Caco-2 (cell line): ENCODE results near the gene PTCRA. TPM values are rescaled to one million over a fixed set of nuclear protein-coding genes. Genes with fewer than 3 reads are reported as not detected.

Source experiments
- BruUV-seq: library from RNA; stranded (reverse); fragments of 400-500 nt; replicated peaks from 2 replicates; lab custom pipeline; 2021; lab: Mats Ljungman, UMichigan
- CTCF ChIA-PET: fragments of 300-600 bp; sonication (Branson Sonifier 250); formaldehyde crosslinking; loops from one replicate; lab custom pipeline; 2022; ENCODE audit warnings: antibody characterized with exemption; lab: Charles Lee
- POLR2A ChIA-PET: fragments of 300-600 bp; sonication (Branson Sonifier 250); formaldehyde crosslinking; loops from one replicate; lab custom pipeline; 2022; ENCODE audit warnings: antibody characterized with exemption; lab: Charles Lee
- DNase-seq, 2 experiments: peaks; one replicate each; pipeline versions ENCODE4 v3.0.0 to v3.0.0-alpha.2; 2020 to 2022
- H3K27me3 ChIP-seq: replicated peaks from 2 replicates; pipeline ENCODE4 v1.6.0; 2011; ENCODE audit warnings: low read length; ENCODE audit not compliant: control insufficient read depth, insufficient read depth
- H3K36me3 ChIP-seq: 2 replicates; pipeline ENCODE4 v1.5.1; 2011; ENCODE audit warnings: low read length; ENCODE audit not compliant: control insufficient read depth, insufficient read depth
- H3K4me1 ChIP-seq: fragments of 250-450 bp; sonication (Bioruptor Pico); 2 replicates; pipeline ENCODE4 v1.5.1; 2020; ENCODE audit warnings: mild to moderate bottlenecking
- H3K4me3 ChIP-seq: 2 replicates; pipeline ENCODE4 v1.5.1; 2011; ENCODE audit warnings: low read depth, mild to moderate bottlenecking, control low read depth, low read length
- H3K9me3 ChIP-seq: fragments of 250-450 bp; sonication (Bioruptor Pico); 2 replicates; pipeline ENCODE4 v1.5.1; 2020; ENCODE audit warnings: mild to moderate bottlenecking, moderate library complexity
- H3K27ac Mint-ChIP-seq: one replicate; pipeline ENCODE4 v1.8.0; 2022; ENCODE audit warnings: mixed read lengths; ENCODE audit not compliant: unreplicated experiment
- H3K27me3 Mint-ChIP-seq: one replicate; pipeline ENCODE4 v1.8.0; 2022; ENCODE audit warnings: mixed read lengths; ENCODE audit not compliant: insufficient read depth, unreplicated experiment
- H3K36me3 Mint-ChIP-seq: one replicate; pipeline ENCODE4 v1.8.0; 2022; ENCODE audit warnings: mild to moderate bottlenecking, mixed read lengths; ENCODE audit not compliant: insufficient read depth, unreplicated experiment
- H3K4me1 Mint-ChIP-seq: one replicate; pipeline ENCODE4 v1.8.0; 2022; ENCODE audit warnings: low read depth, mixed read lengths; ENCODE audit not compliant: unreplicated experiment
- H3K4me3 Mint-ChIP-seq: one replicate; pipeline ENCODE4 v1.8.0; 2022; ENCODE audit warnings: mild to moderate bottlenecking, moderate library complexity, mixed read lengths; ENCODE audit not compliant: unreplicated experiment
- H3K9me3 Mint-ChIP-seq: one replicate; pipeline ENCODE4 v1.8.0; 2022; ENCODE audit warnings: mixed read lengths; ENCODE audit not compliant: unreplicated experiment
- CTCF ChIP-seq, 2 experiments: fragments of 200-600 bp in 1 of 2; IDR thresholded peaks; 1 replicate in 1 of 2; 2 replicates in 1 of 2; pipeline versions ENCODE4 v1.5.1 to v1.8.0; 2011 to 2022; ENCODE audit warnings: antibody characterized with exemption in 1 of 2, control low read depth in 1 of 2, inconsistent platforms in 1 of 2, low read depth in 1 of 2, low read length in 1 of 2, mild to moderate bottlenecking in 1 of 2, moderate library complexity in 1 of 2; ENCODE audit not compliant: insufficient read depth in 1 of 2, severe bottlenecking in 1 of 2, unreplicated experiment in 1 of 2
- intact Hi-C: fragments of 100-400 bp; cut with micrococcal nuclease; formaldehyde crosslinking; loops from one replicate; pipeline ENCODE4 v1.10.0; 2022; ENCODE audit not compliant: unreplicated experiment
- total RNA-seq: library from RNA; stranded (reverse); gene quantifications from 2 replicates; pipeline ENCODE4 v1.2.3, GENCODE V29; 2022

PTCRA gene
- total RNA-seq, 1 experiment from 2014 or later: not detected

GRCh38 chr6:42896178-42896719 lies 19.6 kb upstream of the PTCRA start:
- H3K27ac Mint-ChIP-seq: no peak overlapping the region
- CTCF ChIA-PET: interaction anchor here (0.7 to 0.8 kb wide), 2 partner anchors 163 to 460 kb away, joined by 4 to 8 read pairs; partner anchors contain the start of gene MRPL2
- intact Hi-C loops: no loop called here

GRCh38 chr6:42898891-42899361 lies 16.9 kb upstream of the PTCRA start:
- no peak overlapping the region for H3K27ac Mint-ChIP-seq
- peaks cover 23% of the 10 kb centered on the region for H3K4me1 Mint-ChIP-seq
- Histone ChIP-seq H3K4me3 (no peak overlapping the region), H3K36me3 (no peaks in the 10 kb centered on the region), H3K4me1 (peaks cover 26% of the 10 kb centered on the region), H3K27me3 (no peaks in the 10 kb centered on the region), H3K9me3 (no peaks in the 10 kb centered on the region)
- ChIA-PET CTCF (no interaction called here), POLR2A (no interaction called here)
- peak; percentile 59 to 80 for TF ChIP-seq CTCF (IDR thresholded peaks at IDR 0.05; ENCODE audit: insufficient read depth in 1 of 2, low read depth in 1 of 2, low read length in 1 of 2, severe bottlenecking in 1 of 2, unreplicated experiment in 1 of 2)
- H3K9me3 Mint-ChIP-seq: no peaks in the 10 kb centered on the region
- peak; percentile 62 to 77 for DNase-seq
- no TSS peak for BruUV-seq
- H3K27me3 Mint-ChIP-seq: no peaks in the 10 kb centered on the region
- no peaks in the 10 kb centered on the region for H3K36me3 Mint-ChIP-seq
- no peak overlapping the region for H3K4me3 Mint-ChIP-seq
- intact Hi-C loops: loop anchor here (1.0 kb wide), 2 partner anchors 173 to 238 kb away; no protein-coding TSS in a partner anchor

More at GRCh38 chr6:42896178-42896719, 19.6 kb upstream of the PTCRA start:
- H3K9me3 ChIP-seq: no peaks in the 10 kb centered on the region
- BruUV-seq: no TSS peak
- H3K4me1 ChIP-seq: 0 out of 2 replicates have a peak, but pooled peaks cover 5% of the 10 kb centered on the region
- POLR2A ChIA-PET: interaction anchor here (0.7 kb wide), 1 partner anchor 138 kb away, joined by 3 read pairs; no protein-coding TSS in a partner anchor
- H3K9me3 Mint-ChIP-seq: no peaks in the 10 kb centered on the region
- peaks cover 17% of the 10 kb centered on the region for H3K4me1 Mint-ChIP-seq
- H3K4me3 ChIP-seq: no peak overlapping the region
- no peak overlapping the region for H3K4me3 Mint-ChIP-seq
- H3K27me3 Mint-ChIP-seq: no peaks in the 10 kb centered on the region
- H3K36me3 ChIP-seq: no peaks in the 10 kb centered on the region
- TF ChIP-seq CTCF (IDR thresholded peaks at IDR 0.05; ENCODE audit: insufficient read depth in 1 of 2, low read depth in 1 of 2, low read length in 1 of 2, severe bottlenecking in 1 of 2, unreplicated experiment in 1 of 2): no peak
- no peak for DNase-seq
- H3K36me3 Mint-ChIP-seq: peaks cover under 1% of the 10 kb centered on the region
- no peaks in the 10 kb centered on the region for H3K27me3 ChIP-seq

- ChIA-PET POLR2A (interaction anchor here (0.8 kb wide), 1 partner anchor 84 kb away, joined by 3 read pairs; the partner anchor contains the start of gene PPP2R5D), CTCF (interaction anchor here (1.8 kb wide), 1 partner anchor 30 kb away, joined by 4 read pairs; the partner anchor contains the start of gene CNPY3)
- no peaks in the 10 kb centered on the region for H3K36me3 ChIP-seq
- H3K4me1 Mint-ChIP-seq: peaks cover 19% of the 10 kb centered on the region
- no peak overlapping the region for H3K27ac Mint-ChIP-seq
- no peaks in the 10 kb centered on the region for H3K27me3 ChIP-seq
- DNase-seq: no peak
- H3K4me3 Mint-ChIP-seq: no peak overlapping the region
- H3K9me3 ChIP-seq: no peaks in the 10 kb centered on the region
- BruUV-seq: no TSS peak
- TF ChIP-seq CTCF (IDR thresholded peaks at IDR 0.05; ENCODE audit: insufficient read depth in 1 of 2, low read depth in 1 of 2, low read length in 1 of 2, severe bottlenecking in 1 of 2, unreplicated experiment in 1 of 2): no peak
- no peaks in the 10 kb centered on the region for H3K27me3 Mint-ChIP-seq
- H3K4me1 ChIP-seq: peaks cover 21% of the 10 kb centered on the region
- H3K9me3 Mint-ChIP-seq: no peaks in the 10 kb centered on the region
- intact Hi-C loops: loop anchor here (1.0 to 10.0 kb wide), 7 partner anchors 85 to 605 kb away; partner anchors contain the start of genes CUL7 and PPP2R5D
- no peaks in the 10 kb centered on the region for H3K36me3 Mint-ChIP-seq
- H3K4me3 ChIP-seq: no peak overlapping the region
Observed at GRCh38 chr6:42899871-42900270, 16.0 kb upstream of the PTCRA start.
